HepG2 (cell line): ENCODE data around the gene KCTD6. TPM values are rescaled to one million over a fixed set of nuclear protein-coding genes. Genes with fewer than 3 reads are reported as not detected.

Experiments
- ETV5 ChIP-seq: IDR thresholded peaks from 2 replicates; pipeline ENCODE4 v1.6.1; 2018; ENCODE audit warnings: missing biosample characterization, missing genetic modification reagents, inconsistent platforms, borderline replicate concordance
- HDAC1 ChIP-seq: sonication (generic); formaldehyde crosslinking; IDR thresholded peaks from 2 replicates; pipeline ENCODE4 v1.5.1; 2020; ENCODE audit warnings: mild to moderate bottlenecking, missing genetic modification reagents
- MEIS2 ChIP-seq: sonication (generic); formaldehyde crosslinking; IDR thresholded peaks from 2 replicates; pipeline ENCODE4 v1.9.0; 2021; ENCODE audit warnings: mild to moderate bottlenecking, missing genetic modification reagents
- REST ChIP-seq, 2 experiments: IDR thresholded peaks; 2 replicates each; pipeline ENCODE4 v1.6.1; 2011 to 2012; ENCODE audit warnings: low read length in 2 of 2, borderline replicate concordance in 1 of 2, low read depth in 1 of 2, mild to moderate bottlenecking in 1 of 2, moderate library complexity in 1 of 2
- SMC3 ChIP-seq: IDR thresholded peaks from 2 replicates; pipeline ENCODE4 v1.6.1; 2011; ENCODE audit warnings: low read length, improper control_type of control experiment
- ZNF317 ChIP-seq: sonication (generic); formaldehyde crosslinking; IDR thresholded peaks from 2 replicates; pipeline ENCODE4 v1.5.0; 2020; ENCODE audit warnings: mild to moderate bottlenecking, missing genetic modification reagents
- ZNF547 ChIP-seq: sonication (generic); formaldehyde crosslinking; IDR thresholded peaks from 2 replicates; pipeline ENCODE4 v1.5.1; 2020; ENCODE audit warnings: mild to moderate bottlenecking, missing genetic modification reagents
- ZNF549 ChIP-seq: sonication (generic); formaldehyde crosslinking; IDR thresholded peaks from 2 replicates; pipeline ENCODE4 v1.5.0; 2020; ENCODE audit warnings: missing genetic modification reagents
- ZNF557 ChIP-seq: sonication (generic); formaldehyde crosslinking; IDR thresholded peaks from 2 replicates; pipeline ENCODE4 v1.4.0; 2020; ENCODE audit warnings: missing genetic modification reagents
- ZNF782 ChIP-seq: sonication (generic); formaldehyde crosslinking; IDR thresholded peaks from 2 replicates; pipeline ENCODE4 v1.4.0; 2020; ENCODE audit warnings: missing genetic modification reagents, mild to moderate bottlenecking, borderline replicate concordance
- polyA plus RNA-seq, 8 experiments: library from polyadenylated mRNA; depleted of rRNA in 3 of 8; stranded (reverse) in 7 of 8; unstranded in 1 of 8; fragments of >200 nt; fragmentation: Illumina TruSeq in 4 of 8; extraction: Trizol in 4 of 8; gene quantifications; 2 replicates each; pipeline versions ENCODE4 v1.2.1 to v1.2.3, GENCODE V29; 2011 to 2016; ENCODE audit warnings: low read depth in 4 of 8, missing spikeins in 1 of 8, mixed read lengths in 1 of 8; ENCODE audit not compliant: insufficient read depth in 1 of 8
- total RNA-seq, 5 experiments: library from RNA; depleted of rRNA; stranded (reverse); fragments of >200 nt; fragmentation: Illumina TruSeq; extraction: Trizol; gene quantifications; 2 replicates each; pipeline ENCODE4 v1.2.3, GENCODE V29; 2016; ENCODE audit warnings: low read depth in 1 of 5
- TF ChIP-seq, protein P1 (sequence below): sonication (generic); formaldehyde crosslinking; IDR thresholded peaks from 2 replicates; pipeline ENCODE4 v1.8.0; 2022; ENCODE audit warnings: mild to moderate bottlenecking, missing genetic modification reagents, moderate library complexity
- TF ChIP-seq, protein P2 (sequence below): IDR thresholded peaks from 2 replicates; pipeline ENCODE4 v1.6.1; 2012; ENCODE audit warnings: inconsistent platforms
- TF ChIP-seq, protein P3 (sequence below): sonication (generic); formaldehyde crosslinking; IDR thresholded peaks from 2 replicates; pipeline ENCODE4 v1.4.0; 2020; ENCODE audit warnings: mild to moderate bottlenecking, missing genetic modification reagents

Gene KCTD6
- total and polyA plus RNA-seq, 2 of the 13 experiments (the other 11 are each of a cell fraction or from before 2014, with no cell fraction given) = 13.4 to 14.2 TPM

DNA sequence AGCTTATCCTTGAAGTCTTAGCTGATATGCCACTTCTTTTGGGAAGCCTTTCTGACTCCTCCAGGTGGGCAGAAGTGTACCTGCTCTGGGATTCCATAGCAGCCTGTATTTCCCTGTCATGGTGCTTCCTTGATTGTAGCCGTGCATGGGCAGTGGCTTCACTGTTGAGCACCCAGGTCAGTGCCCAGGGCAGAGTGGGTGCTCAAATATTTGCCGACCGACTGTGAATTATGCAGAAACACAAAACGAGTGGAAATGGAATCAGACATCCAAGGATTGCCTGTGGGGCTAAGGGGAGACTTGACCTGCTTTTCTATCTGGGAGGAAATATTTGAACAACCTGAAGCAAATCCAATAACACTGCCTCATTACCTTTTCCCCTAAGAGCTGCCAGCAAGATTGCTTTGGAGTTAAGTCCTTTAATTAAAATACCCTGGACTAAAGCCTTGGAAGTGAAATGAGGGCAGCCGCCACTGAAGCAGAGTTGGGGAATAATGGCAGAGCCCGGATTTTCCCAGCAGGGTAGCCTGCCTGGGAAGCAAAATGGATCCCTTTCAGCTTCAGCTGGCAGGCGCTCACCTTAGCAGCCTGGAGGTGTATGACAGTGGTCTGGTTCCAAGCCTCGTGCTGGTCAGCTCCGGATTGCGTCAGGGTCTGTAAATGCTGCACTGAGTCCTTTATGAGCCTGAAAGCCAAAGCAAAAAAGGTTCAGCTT lies 30.2 kb downstream of the KCTD6 start (continued):
- peak; percentile 4; the same call in 1 of the 2 replicates for TF ChIP-seq HDAC1
- TF ChIP-seq ZNF557 = 0 out of 2 replicates have a peak, but pooled peaks have one; percentile 39
- TF ChIP-seq ZNF317 (CRISPR knock-in tag) = 0 out of 2 replicates have a peak, but pooled peaks have one; percentile 26
- TF ChIP-seq ZNF547 (CRISPR knock-in tag) = 0 out of 2 replicates have a peak, but pooled peaks have one; percentile 41
- TF ChIP-seq ETV5 = peak; percentile 24; the same call in 1 of the 2 replicates
- 0 out of 2 replicates have a peak, but pooled peaks have one; percentile 2 for TF ChIP-seq ZNF782 (CRISPR knock-in tag)
- TF ChIP-seq ZNF549 (CRISPR knock-in tag) = no peak
- no peak for TF ChIP-seq SMC3
- TF ChIP-seq, protein P1, sequence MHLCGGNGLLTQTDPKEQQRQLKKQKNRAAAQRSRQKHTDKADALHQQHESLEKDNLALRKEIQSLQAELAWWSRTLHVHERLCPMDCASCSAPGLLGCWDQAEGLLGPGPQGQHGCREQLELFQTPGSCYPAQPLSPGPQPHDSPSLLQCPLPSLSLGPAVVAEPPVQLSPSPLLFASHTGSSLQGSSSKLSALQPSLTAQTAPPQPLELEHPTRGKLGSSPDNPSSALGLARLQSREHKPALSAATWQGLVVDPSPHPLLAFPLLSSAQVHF (CRISPR knock-in tag) = no peak
- TF ChIP-seq, protein P2, sequence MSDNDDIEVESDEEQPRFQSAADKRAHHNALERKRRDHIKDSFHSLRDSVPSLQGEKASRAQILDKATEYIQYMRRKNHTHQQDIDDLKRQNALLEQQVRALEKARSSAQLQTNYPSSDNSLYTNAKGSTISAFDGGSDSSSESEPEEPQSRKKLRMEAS = peak; percentile 36; the same call in 1 of the 2 replicates
- peak in 1 of 2 experiments; percentile 76; a peak in 3 of 4 replicates for TF ChIP-seq REST (IDR thresholded peaks at IDR 0.05; ENCODE audit: borderline replicate concordance in 1 of 2, low read depth in 1 of 2, low read length in 2 of 2)
- TF ChIP-seq MEIS2 (CRISPR knock-in tag) = 0 out of 2 replicates have a peak, but pooled peaks have one; percentile 32
- TF ChIP-seq, protein P3, sequence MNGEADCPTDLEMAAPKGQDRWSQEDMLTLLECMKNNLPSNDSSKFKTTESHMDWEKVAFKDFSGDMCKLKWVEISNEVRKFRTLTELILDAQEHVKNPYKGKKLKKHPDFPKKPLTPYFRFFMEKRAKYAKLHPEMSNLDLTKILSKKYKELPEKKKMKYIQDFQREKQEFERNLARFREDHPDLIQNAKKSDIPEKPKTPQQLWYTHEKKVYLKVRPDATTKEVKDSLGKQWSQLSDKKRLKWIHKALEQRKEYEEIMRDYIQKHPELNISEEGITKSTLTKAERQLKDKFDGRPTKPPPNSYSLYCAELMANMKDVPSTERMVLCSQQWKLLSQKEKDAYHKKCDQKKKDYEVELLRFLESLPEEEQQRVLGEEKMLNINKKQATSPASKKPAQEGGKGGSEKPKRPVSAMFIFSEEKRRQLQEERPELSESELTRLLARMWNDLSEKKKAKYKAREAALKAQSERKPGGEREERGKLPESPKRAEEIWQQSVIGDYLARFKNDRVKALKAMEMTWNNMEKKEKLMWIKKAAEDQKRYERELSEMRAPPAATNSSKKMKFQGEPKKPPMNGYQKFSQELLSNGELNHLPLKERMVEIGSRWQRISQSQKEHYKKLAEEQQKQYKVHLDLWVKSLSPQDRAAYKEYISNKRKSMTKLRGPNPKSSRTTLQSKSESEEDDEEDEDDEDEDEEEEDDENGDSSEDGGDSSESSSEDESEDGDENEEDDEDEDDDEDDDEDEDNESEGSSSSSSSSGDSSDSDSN = no peak
